Measurements from ENCODE around the gene SMIM27.
A peak's percentile ranks its signal among the peaks of the same experiment; 100 is the strongest.

The SMIM27 gene

GRCh38 chr9:32577316-32577715 is 25.2 kb downstream of the SMIM27 start:
- Histone ChIP-seq H2AFZ (ENCODE audit: low read depth) (no peak overlapping the region; the same call in 1 of the 2 replicates), H3K27me3 (ENCODE audit: insufficient read depth, low read depth) (no peaks in the 10 kb centered on the region), H3K27ac (no peak overlapping the region), H3K36me3 (ENCODE audit: insufficient read depth) (no peaks in the 10 kb centered on the region), H3K4me2 (no peak overlapping the region; the same call in 1 of the 2 replicates), H3K9ac (no peak overlapping the region), H4K20me1 (ENCODE audit: insufficient read depth) (no peaks in the 10 kb centered on the region), H3K4me1 (ENCODE audit: low read depth, poor library complexity, severe bottlenecking) (peaks cover 5% of the 10 kb centered on the region), H3K4me3 (IDR thresholded peaks at IDR 0.05; ENCODE audit: insufficient read depth, low read depth, low read length) (no peak overlapping the region), H3K79me2 (ENCODE audit: insufficient read depth, low read depth) (peaks cover 5% of the 10 kb centered on the region; the same call in 1 of the 2 replicates)
- no peak for TF ChIP-seq CTCF (conservative IDR thresholded peaks at IDR 0.05; ENCODE audit: low read depth, low read length)

- Histone ChIP-seq H3K27ac (no peak overlapping the region), H3K4me2 (no peak overlapping the region)
These were observed 26.8 kb downstream of the SMIM27 start for GRCh38 chr9:32578976-32579375.

GRCh38 chr9:32579706-32580331 is 27.7 kb downstream of the SMIM27 start:
- no peaks in the 10 kb centered on the region for H3K79me2 ChIP-seq (ENCODE audit: insufficient read depth, low read depth)
- no peak overlapping the region for H3K4me3 ChIP-seq (IDR thresholded peaks at IDR 0.05; ENCODE audit: insufficient read depth, low read depth, low read length)
- no peaks in the 10 kb centered on the region for H3K36me3 ChIP-seq (ENCODE audit: insufficient read depth)
- H3K4me1 ChIP-seq (ENCODE audit: low read depth, poor library complexity, severe bottlenecking) = no peaks in the 10 kb centered on the region
- no peak overlapping the region for H2AFZ ChIP-seq (ENCODE audit: low read depth)
- no peak overlapping the region for H3K9ac ChIP-seq
- H3K27me3 ChIP-seq (ENCODE audit: insufficient read depth, low read depth) = no peaks in the 10 kb centered on the region
- H3K27ac ChIP-seq = no peak overlapping the region
- H4K20me1 ChIP-seq (ENCODE audit: insufficient read depth) = no peaks in the 10 kb centered on the region
- no peak overlapping the region for H3K4me2 ChIP-seq
- TF ChIP-seq CTCF (conservative IDR thresholded peaks at IDR 0.05; ENCODE audit: low read depth, low read length) = peak; percentile 93

More at GRCh38 chr9:32578976-32579375, 26.8 kb downstream of the SMIM27 start:
- H3K9ac ChIP-seq = no peak overlapping the region
- H3K4me3 ChIP-seq (IDR thresholded peaks at IDR 0.05; ENCODE audit: insufficient read depth, low read depth, low read length) = no peak overlapping the region
- H3K79me2 ChIP-seq (ENCODE audit: insufficient read depth, low read depth) = no peaks in the 10 kb centered on the region
- no peaks in the 10 kb centered on the region for H3K36me3 ChIP-seq (ENCODE audit: insufficient read depth)
- H3K27me3 ChIP-seq (ENCODE audit: insufficient read depth, low read depth) = no peaks in the 10 kb centered on the region
- no peak for TF ChIP-seq CTCF (conservative IDR thresholded peaks at IDR 0.05; ENCODE audit: low read depth, low read length)
- H3K4me1 ChIP-seq (ENCODE audit: low read depth, poor library complexity, severe bottlenecking) = no peaks in the 10 kb centered on the region
- no peaks in the 10 kb centered on the region for H4K20me1 ChIP-seq (ENCODE audit: insufficient read depth)
- H2AFZ ChIP-seq (ENCODE audit: low read depth) = no peak overlapping the region

- Histone ChIP-seq H3K27me3 (ENCODE audit: insufficient read depth, low read depth) (no peaks in the 10 kb centered on the region), H3K9ac (no peak overlapping the region), H4K20me1 (ENCODE audit: insufficient read depth) (no peaks in the 10 kb centered on the region), H2AFZ (ENCODE audit: low read depth) (no peak overlapping the region), H3K4me1 (ENCODE audit: low read depth, poor library complexity, severe bottlenecking) (no peaks in the 10 kb centered on the region), H3K27ac (no peak overlapping the region), H3K4me3 (IDR thresholded peaks at IDR 0.05; ENCODE audit: insufficient read depth, low read depth, low read length) (no peak overlapping the region), H3K36me3 (ENCODE audit: insufficient read depth) (no peaks in the 10 kb centered on the region), H3K4me2 (no peak overlapping the region), H3K79me2 (ENCODE audit: insufficient read depth, low read depth) (no peaks in the 10 kb centered on the region)
- no peak for TF ChIP-seq CTCF (conservative IDR thresholded peaks at IDR 0.05; ENCODE audit: low read depth, low read length)
These were observed 28.6 kb downstream of the SMIM27 start for GRCh38 chr9:32580631-32581300.

Data from KMS-11 (cell line).